ENCODE results near the gene CDT1.

Gene CDT1

DNA sequence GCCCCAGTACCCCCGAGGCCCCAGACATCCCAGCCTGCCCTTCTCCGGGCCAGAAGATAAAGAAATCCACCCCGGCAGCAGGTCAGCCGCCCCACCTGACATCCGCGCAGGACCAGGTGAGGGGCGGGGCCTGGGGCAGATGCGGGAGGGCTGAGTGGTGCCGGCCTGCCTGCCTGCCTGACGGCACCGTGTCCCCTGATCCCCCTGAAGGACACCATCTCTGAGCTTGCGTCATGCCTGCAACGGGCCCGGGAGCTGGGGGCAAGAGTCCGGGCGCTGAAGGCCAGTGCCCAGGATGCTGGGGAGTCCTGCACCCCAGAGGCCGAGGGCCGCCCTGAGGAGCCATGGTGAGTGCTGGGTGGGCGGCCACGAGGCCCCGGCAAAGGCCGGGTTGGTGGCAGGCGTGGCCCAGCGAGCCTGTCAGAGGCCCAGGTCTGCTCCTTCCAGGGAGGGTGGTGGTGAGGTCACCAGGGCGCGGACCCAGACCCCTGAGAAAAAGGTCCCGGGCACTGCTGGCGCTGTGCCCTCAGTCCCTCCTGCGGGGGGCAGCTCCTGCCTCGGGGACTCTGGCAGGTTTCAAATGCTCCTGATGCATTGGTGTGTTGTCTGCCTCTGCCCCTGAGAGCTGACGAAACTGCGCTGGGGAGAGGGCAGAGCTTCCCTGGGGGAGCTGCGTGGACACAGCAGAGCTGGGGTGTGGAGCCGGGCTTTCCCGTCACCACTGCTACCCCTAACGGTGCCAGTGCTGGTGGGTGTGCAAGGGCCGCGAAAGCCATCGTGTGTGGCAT lies 1.2 kb downstream of the CDT1 start:
- no peak for DNase-seq (ENCODE audit: low spot score)

DNA sequence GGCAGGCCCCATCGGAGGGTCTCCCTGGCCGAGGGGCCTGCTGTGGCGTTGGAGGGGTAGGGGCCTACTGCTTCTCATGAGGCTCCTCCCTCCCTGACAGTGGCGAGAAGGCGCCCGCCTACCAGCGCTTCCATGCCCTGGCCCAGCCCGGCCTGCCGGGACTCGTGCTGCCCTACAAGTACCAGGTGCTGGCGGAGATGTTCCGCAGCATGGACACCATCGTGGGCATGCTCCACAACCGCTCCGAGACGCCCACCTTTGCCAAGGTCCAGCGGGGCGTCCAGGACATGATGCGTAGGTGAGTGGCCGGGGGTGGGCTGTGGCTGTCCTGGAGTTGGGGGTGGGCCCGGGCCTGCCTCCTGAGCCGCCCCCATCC lies 1.7 kb downstream of the CDT1 start:
- no peak for DNase-seq (ENCODE audit: low spot score)

DNA sequence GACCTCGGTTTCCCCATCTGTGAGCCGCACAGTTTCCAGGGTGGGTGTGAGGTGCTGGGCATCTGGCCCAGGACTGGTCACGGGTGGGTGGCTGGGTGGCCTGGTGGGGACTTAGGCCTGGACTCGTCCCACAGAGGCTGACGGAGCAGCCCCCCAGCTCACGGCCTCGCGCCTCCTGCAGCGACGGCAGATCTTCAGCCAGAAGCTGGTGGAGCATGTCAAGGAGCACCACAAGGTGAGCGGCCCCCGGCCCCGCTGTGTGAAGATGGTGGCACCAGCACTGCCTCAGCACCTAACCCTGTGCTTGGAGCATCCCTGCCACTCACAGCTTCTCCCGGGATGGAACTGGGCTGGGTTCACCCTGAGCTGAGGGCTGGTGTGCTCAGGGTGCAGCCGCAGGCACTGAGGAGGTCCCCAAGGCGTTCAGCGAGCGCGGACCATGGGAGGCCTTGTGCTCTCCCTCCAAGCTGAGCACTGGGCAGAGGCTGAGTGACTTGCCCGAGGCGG lies 2.4 kb downstream of the CDT1 start:
- no peak for DNase-seq (ENCODE audit: low spot score)

DNA sequence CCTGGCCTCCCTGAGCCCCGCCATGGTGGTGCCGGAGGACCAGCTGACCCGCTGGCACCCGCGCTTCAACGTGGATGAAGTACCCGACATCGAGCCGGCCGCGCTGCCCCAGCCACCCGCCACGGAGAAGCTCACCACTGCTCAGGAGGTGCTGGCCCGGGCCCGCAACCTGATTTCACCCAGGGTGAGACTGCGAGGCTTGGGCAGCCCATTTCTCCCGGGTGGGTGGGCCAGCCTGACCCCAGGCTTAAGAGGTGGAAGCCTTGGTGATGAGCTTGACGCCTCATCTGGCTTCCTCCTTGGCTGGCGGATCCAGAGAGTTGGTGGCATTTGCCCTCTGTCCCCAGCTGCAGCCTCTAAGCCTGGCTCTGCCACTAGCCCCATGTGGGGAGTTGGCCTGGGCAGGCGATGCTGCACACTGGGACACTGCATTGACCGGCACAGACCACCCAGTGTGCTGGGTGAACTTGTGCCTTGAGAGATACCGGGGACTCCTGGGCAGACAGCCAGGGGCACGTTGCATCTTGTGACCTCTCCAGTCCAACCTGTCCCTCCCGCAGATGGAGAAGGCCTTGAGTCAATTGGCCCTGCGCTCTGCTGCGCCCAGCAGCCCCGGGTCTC lies 3.0 kb downstream of the CDT1 start:
- no peak for DNase-seq (ENCODE audit: low spot score)

- no peak for DNase-seq (ENCODE audit: low spot score)
Measured at GRCh38 chr16:88807142-88807625, 3.6 kb downstream of the CDT1 start.

- no peak for DNase-seq (ENCODE audit: low spot score)
Measured at GRCh38 chr16:88807626-88808453, 4.3 kb downstream of the CDT1 start.

GRCh38 chr16:88809068-88809675 lies 5.6 kb downstream of the CDT1 start:
- DNase-seq (ENCODE audit: low spot score), result no peak

DNA sequence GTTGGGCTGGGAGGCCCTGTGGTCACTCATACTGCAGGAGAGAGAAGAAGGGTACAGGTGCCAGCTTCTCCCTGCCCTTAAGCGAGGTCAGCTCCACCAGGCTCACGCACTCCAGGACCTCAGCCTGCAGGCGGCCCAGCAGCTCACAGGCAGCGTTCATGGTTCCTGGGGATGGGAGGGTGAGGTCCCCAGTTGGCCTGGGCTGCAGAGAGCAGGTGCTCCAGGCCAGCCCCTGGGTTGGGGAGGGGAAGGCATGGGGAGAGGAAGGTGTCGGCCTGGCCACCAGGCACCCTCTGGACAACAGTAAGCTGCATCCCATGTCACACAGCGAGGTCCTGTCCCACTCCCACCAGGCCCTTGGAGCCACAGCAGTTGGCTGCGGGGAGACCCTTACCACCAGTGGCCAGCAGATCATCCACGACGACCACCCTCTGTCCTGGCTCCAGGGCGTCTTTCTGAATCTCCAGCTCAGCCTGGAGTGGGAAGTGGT lies 6.1 kb downstream of the CDT1 start:
- DNase-seq (ENCODE audit: low spot score), result no peak

- DNase-seq (ENCODE audit: low spot score), result no peak
Measured at GRCh38 chr16:88810166-88810911, 6.8 kb downstream of the CDT1 start.

GRCh38 chr16:88810912-88811768 lies 7.6 kb downstream of the CDT1 start:
- DNase-seq (ENCODE audit: low spot score), result peak; percentile 92

DNA sequence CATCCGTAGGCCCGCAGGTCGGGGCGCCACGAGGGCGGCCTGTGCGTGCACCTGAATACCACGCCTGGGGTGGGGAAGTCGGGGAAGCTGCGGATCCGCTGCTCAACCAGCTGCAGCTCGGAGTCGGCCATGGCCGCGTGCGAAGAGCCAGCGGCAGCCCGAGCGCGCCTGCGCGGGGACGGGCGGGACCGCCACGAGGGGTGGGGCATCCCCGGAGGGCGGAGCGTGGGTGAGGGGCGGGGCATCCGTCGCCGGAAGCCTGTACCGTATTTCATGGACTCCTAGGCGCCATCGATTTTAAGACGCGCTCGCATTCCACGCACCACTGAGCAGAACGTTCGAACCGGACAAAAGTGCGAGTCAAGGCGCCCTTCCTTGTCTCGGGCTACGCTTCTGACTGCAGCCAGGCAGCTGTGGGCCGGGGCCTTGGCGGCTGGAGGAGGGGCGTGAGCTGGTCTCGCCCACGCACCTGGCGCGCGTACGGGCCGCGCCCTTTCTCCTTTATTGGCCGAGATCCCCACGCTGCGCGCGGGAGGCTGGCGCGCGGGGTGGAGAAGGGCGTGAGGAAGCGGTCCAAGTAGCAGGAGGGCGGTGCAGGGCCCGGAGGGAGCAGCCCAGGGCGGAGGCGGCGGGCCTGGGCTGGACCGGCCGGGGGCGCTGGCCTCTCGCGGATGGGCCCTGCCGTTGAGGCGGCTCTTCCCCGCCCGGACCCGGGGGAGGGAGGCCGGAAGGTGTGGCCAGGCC lies 8.4 kb downstream of the CDT1 start, which contains the start of gene APRT:
TSS of gene APRT (minus strand) at position 160 of the 744 bp plus-strand sequence. CDS start at position 131, 29 bp downstream.
- DNase-seq (ENCODE audit: low spot score), result peak; percentile 94

DNA sequence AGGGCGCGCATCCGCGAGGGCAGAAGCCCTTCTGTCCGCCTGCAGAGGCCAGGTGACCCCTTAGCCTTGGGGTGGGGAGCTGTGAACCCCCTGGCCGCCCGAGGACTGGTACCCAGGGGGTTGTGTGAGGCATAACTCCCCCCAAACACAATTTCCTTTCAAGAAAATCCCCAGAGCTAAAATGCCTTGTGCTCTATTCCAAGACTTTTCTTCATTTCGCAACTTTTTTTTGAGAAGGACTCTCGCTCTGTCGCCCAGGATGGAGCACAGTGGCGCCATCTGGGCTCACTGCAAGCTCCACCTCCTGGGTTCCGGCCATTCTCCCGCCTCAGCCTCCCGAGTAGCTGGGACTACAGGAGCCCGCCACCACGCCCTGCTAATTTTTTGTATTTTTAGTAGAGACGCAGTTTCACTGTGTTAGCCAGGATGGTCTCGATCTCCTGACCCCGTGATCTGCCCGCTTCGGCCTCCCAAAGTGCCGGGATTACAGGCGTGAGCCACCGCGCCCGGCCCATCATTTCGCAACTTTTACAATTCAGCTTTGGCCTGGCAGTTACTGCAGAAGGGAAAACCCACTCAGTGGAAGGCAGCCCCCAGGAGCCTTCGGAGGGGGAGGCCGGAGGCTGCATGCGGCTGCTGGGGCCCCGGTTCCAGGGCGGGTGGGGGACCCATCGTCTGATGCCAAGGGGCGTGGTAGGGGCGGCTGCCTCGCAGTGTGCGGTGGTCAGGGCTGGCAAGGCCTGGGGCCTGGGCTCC lies 9.1 kb downstream of the CDT1 start:
- DNase-seq (ENCODE audit: low spot score), result no peak

- DNase-seq (ENCODE audit: low spot score), result no peak
Measured at GRCh38 chr16:88813269-88814143, 9.9 kb downstream of the CDT1 start.

- no peak for DNase-seq (ENCODE audit: low spot score)
Measured at GRCh38 chr16:88814144-88814502, 10.5 kb downstream of the CDT1 start.

- DNase-seq (ENCODE audit: low spot score), result no peak
Measured at GRCh38 chr16:88815227-88815626, 11.6 kb downstream of the CDT1 start.

DNA sequence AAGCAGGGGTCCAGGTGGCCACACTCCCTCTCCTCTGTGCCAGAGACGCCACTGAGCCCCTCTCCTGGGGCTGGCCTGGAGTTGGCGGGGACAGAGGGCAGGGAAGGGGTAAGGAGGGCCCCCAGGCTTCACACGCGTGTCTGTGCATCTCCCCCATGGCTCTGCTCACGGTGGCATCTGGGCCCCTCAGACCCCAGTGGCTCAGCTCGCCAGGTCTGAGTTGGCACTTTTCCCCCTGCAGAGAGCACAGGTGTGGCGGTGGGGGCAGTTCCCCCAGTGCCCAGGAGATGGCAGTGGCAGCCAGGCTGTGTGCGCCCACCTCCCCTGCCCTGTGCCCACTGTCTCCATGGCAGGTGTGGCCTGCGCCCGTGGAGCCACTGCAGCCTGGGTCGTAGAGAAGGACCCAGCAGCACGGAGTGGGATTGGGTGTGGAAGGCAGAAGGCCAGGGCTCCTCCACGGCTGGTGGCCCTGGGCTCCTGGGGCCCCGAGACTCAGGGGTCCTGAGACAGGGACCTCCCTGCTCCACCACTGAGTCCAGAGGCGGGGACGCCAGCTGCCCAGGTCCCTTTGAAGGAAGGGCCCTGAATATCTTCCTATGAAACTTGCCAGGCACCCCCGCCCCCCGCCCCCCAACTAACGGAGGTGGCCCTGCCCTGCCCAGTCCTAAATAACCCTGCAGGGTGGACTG lies 12.5 kb downstream of the CDT1 start:
- no peak for DNase-seq (ENCODE audit: low spot score)

Data from Ammon's horn (tissue), 1 donor.